HUES48 (cell line): ENCODE data around the gene PFDN6.

Experiments
- H3K27ac ChIP-seq: one replicate; pipeline ENCODE4 v1.7.0; 2013; ENCODE audit warnings: low read depth, low read length, inconsistent platforms
- H3K27me3 ChIP-seq: 2 replicates; pipeline ENCODE4 v1.6.1; 2013; ENCODE audit warnings: mild to moderate bottlenecking, low read length; ENCODE audit not compliant: control insufficient read depth, insufficient read depth
- H3K36me3 ChIP-seq: 2 replicates; pipeline ENCODE4 v1.6.1; 2013; ENCODE audit warnings: low read length; ENCODE audit not compliant: control insufficient read depth, insufficient read depth
- H3K4me1 ChIP-seq: 2 replicates; pipeline ENCODE4 v1.6.1; 2013; ENCODE audit warnings: mild to moderate bottlenecking, low read length; ENCODE audit not compliant: control insufficient read depth, insufficient read depth
- H3K4me3 ChIP-seq: 2 replicates; pipeline ENCODE4 v1.5.1; 2013; ENCODE audit warnings: mild to moderate bottlenecking, low read depth, low read length
- H3K9ac ChIP-seq: 2 replicates; pipeline ENCODE4 v1.6.1; 2013; ENCODE audit warnings: mild to moderate bottlenecking, low read depth, low read length, moderate library complexity
- H3K9me3 ChIP-seq: 2 replicates; pipeline ENCODE4 v1.6.1; 2013; ENCODE audit warnings: low read length; ENCODE audit not compliant: control insufficient read depth, insufficient read depth

Gene PFDN6

GRCh38 chr6:33313709-33314514 is 24.5 kb downstream of the PFDN6 start, which contains the start of gene TAPBP:
TSS of gene TAPBP (minus strand) at chr6:33314078. CDS start at chr6:33314041, 37 bp downstream.
- Histone ChIP-seq H3K9me3 (no peaks in the 10 kb centered on the region), H3K9ac (peak within 1 kb of the TSS; percentile 71), H3K4me1 (peaks cover 30% of the 10 kb centered on the region), H3K27ac (peak within 1 kb of the TSS; percentile 76), H3K4me3 (peak within 1 kb of the TSS; percentile 98), H3K27me3 (no peaks in the 10 kb centered on the region), H3K36me3 (peaks cover 9% of the 10 kb centered on the region)

- no peak overlapping the region for H3K27ac ChIP-seq
- H3K9ac ChIP-seq = no peak overlapping the region
- H3K27me3 ChIP-seq = no peaks in the 10 kb centered on the region
- peaks cover 30% of the 10 kb centered on the region for H3K4me1 ChIP-seq
- peak overlapping the region; percentile 98 for H3K4me3 ChIP-seq
- H3K36me3 ChIP-seq = peaks cover 16% of the 10 kb centered on the region
- no peaks in the 10 kb centered on the region for H3K9me3 ChIP-seq
Measured at GRCh38 chr6:33314515-33314942, 25.1 kb downstream of the PFDN6 start.

DNA sequence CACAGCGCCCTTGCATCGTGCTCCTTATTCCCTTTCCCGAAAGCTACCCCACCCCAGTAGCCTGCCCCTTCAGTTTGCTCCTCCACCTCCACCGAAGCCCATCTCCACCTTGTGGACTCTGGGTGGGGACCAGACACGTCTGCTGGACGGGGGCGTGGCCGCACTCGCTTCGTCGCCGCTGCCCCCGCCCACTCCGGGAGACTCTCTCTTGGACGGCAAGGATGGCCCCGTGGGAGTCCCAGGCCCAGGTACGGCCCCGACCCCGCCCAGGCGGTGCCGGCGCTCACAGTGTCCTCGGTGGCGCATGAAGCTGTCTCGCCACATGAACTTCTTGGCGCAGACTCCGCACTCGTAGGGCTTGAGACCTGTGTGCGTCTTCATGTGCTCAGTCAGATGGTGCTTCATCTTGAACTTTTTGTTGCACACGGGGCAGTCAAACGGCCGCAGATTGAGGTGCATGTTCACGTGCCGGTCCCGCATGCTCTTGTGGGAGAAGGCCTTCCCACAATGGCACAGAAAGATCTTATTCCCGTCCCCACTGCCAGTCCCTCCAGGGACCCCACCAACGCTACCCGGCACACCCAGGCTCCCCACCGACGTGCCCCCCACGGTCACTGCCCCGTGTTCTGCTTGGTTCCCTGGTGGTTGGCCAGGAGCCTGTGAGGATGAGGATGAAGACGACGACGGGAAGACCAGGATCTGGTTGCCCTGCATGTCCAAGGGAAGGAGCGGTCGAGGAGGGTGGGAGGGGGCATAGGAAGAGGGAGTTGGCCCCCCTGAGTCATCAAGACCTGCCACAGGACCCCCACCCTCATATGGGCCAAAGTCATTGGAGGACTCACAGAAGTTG is 25.8 kb downstream of the PFDN6 start:
- Histone ChIP-seq H3K27ac (no peak overlapping the region), H3K4me1 (peaks cover 31% of the 10 kb centered on the region), H3K9me3 (no peaks in the 10 kb centered on the region), H3K4me3 (peak overlapping the region; percentile 98), H3K27me3 (no peaks in the 10 kb centered on the region), H3K9ac (no peak overlapping the region), H3K36me3 (peaks cover 22% of the 10 kb centered on the region)

DNA sequence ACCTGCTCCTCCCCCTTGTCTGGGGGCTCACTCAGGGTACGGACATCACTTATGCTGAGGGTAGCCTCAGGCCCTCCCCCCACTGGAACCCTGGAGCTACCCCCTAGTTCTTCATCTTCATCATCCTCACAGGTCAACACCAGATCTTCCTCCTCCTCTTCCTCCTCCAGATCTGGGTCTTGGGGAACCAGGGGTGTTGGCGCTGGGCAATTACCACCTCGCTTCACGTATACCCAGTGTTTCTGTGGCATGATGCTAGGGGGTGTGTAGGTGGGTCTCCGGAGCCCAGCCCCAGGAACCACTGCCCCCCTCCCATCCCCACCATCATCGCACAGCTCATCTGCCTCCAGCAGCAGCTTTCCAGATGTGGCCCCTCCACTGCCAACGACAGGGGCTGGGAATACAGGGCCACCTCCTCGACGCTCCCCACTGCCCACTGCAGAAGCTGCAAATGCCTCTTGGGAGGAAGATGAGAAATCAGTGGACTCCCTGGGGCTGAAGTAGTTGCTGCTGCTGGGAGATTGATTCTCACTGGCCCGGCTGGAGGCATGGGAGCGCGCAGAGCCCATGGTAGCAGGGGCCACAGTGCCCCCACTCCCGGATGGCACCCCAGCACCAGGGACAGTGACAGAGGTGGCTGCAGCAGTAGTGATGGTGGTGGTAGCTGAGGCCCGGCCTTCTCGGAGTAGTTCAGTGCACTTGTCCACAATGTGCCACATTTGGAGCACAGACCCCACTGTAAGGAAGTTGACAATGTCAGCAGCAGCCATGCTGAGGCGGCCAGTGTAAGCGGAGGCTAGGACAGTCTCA is 26.6 kb downstream of the PFDN6 start:
- Histone ChIP-seq H3K27me3 (no peaks in the 10 kb centered on the region), H3K4me3 (no peak overlapping the region), H3K4me1 (peaks cover 33% of the 10 kb centered on the region), H3K36me3 (peaks cover 30% of the 10 kb centered on the region), H3K9me3 (no peaks in the 10 kb centered on the region), H3K9ac (no peak overlapping the region), H3K27ac (no peak overlapping the region)

DNA sequence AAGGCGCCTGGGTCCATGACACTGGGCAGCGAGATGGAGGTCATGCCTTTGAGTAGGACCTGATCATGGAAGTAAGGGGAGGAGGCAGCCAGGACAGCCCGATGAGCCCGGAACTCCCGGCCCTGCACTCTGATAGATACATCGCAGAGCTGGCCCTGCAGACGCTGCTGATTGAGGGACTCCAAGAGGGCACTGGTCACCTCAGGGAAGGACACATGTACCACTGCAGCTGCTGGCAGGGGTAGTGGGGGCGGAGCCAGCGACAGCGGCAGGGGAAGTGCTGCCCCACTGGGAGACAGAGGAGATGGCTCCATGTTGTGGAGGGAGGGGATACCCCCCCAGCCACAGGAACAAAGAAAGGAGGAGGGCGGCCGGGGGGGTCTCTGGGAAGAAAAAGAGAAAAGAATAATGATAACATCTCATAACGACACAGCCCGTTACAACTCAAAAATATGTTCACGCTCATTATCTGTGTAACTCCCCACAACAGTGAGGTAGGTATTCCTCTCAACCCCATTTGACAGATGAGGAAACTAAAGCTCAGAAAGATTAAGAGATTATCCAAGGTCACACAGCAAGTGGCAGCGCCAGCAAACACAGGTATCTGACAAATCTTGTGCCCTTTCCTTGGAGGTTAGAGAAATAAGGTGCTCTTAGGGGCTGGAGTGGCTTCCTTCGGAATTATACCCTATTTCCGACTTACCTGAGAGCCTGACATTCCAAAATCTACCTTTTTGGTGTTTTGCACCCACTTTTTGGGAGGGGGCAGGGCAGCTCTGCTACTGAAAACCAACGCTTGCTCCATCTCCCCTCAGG is 27.4 kb downstream of the PFDN6 start:
- Histone ChIP-seq H3K27ac (peak overlapping the region; percentile 7), H3K4me3 (peak overlapping the region; percentile 65), H3K36me3 (peaks cover 34% of the 10 kb centered on the region), H3K4me1 (peaks cover 40% of the 10 kb centered on the region), H3K9ac (no peak overlapping the region), H3K9me3 (no peaks in the 10 kb centered on the region), H3K27me3 (no peaks in the 10 kb centered on the region)

DNA sequence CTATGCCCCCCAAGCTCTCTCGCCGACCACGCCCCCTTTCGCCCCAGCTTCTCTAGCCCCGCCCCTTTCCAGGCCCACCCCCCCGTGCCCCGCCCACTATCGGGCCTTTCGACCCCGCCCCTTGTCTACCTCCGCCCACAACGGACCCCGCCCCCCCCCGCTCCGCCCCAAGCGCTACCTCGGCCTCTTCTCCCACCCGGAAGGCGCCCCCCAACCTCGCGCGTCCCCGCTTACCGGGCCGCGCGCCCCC is 27.9 kb downstream of the PFDN6 start:
- Histone ChIP-seq H3K27ac (peak overlapping the region; percentile 97), H3K4me1 (peaks cover 38% of the 10 kb centered on the region), H3K9ac (no peak overlapping the region), H3K4me3 (peak overlapping the region; percentile 92), H3K27me3 (no peaks in the 10 kb centered on the region), H3K36me3 (peaks cover 34% of the 10 kb centered on the region), H3K9me3 (no peaks in the 10 kb centered on the region)

DNA sequence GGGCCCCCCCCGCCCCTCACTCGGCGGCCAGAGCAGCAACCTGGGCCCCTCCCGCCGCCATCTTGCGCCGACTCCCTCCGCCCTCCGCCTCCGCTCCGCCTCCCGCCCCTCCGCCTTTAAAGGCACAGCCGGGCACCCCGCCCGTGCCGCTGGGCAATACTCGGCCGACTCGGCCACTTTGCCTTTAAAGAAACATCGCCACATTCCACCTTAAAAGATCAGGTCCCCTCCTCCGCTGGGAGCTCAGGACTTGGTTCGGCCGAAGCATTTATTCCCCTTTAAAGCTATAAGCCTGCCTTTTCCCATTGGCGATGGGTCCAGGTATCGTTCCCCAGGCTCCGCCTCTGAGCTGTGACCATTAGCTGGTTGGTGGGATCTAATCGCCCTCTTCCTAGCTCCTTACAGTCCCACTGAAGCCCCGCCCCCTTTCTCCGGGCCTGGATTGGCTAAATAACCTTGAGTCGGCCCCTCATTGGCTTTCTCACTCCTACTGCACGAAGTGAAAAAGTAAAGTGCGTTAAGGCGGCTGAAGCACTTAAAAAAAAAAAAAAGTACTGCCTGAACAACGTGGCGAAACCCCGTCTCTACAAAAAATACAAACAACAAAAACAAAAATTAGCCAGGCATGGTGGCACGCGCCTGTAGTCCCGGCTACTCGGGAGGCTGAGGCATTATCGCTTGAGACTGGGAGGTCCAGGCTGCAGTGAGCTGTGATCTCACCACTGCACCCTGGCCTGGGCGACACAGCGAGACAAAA is 28.4 kb downstream of the PFDN6 start, which contains the start of gene ZBTB22:
Gene ZBTB22, minus strand, starts transcription at position 76 of the 757 bp plus-strand sequence. CDS start 828 bp downstream, outside the sequence.
- Histone ChIP-seq H3K4me1 (peaks cover 38% of the 10 kb centered on the region), H3K9ac (peak within 1 kb of the TSS; percentile 78)

DNA sequence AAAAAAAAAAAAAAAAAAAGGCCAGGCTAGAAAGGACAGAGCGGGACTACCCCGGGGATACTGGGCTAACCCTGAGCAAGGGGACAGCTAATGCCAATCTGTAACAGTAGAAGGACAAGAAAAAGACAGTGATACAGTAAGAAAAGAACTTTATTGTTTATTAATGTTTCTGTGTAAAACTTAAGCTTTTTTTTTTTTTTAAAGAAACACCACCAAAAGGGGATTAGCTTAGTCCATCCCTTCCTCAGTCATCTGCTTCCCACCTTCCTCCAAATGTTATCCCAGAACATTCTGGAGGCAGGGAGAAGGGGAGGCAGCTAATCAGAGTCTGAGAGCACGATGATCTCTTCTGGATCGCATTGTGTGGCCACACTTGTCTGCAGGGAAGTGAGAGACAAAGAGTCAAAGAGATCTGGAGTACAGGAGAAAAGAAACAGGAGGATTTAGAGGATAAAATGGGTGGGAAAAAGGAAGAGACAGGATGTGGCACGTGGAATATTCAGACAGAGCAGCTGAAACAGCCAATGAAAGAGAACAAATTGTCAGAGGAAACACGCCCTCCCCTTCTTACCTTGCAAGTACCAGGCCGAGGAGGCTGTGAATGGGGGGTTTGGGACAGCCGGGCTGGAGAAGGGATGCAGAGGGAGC is 29.1 kb downstream of the PFDN6 start:
- Histone ChIP-seq H3K9ac (0 out of 2 replicates have a peak overlapping the region, but pooled peaks have one; percentile 78), H3K27ac (peak overlapping the region; percentile 97), H3K36me3 (peaks cover 34% of the 10 kb centered on the region), H3K4me1 (peaks cover 38% of the 10 kb centered on the region), H3K27me3 (no peaks in the 10 kb centered on the region), H3K4me3 (peak overlapping the region; percentile 92), H3K9me3 (no peaks in the 10 kb centered on the region)

More for the DNA sequence above, 28.4 kb downstream of the PFDN6 start, which contains the start of gene ZBTB22:
- Histone ChIP-seq H3K4me3 (peak within 1 kb of the TSS; percentile 92), H3K9me3 (no peaks in the 10 kb centered on the region), H3K27me3 (no peaks in the 10 kb centered on the region), H3K27ac (peak within 1 kb of the TSS; percentile 97), H3K36me3 (peaks cover 34% of the 10 kb centered on the region)

DNA sequence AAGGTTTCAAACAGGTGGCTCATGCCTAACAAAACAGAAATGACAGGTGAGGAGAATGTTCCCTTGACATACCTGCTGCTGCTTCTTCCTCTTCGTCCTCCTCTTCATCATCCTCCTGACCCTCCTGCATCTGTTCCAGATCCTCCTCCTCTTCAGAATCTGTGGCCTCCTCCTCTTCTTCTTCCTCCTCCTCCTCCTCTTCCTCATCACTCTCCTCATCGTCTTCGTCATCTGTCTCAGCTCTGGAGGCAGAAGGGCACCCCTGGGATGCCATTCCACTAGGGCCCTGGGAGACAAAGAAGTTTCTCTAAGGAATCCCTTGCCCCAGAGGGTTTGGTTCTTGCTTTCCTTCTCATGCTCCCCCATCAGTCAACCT is 30.5 kb downstream of the PFDN6 start:
- Histone ChIP-seq H3K9me3 (no peaks in the 10 kb centered on the region), H3K27ac (peak overlapping the region; percentile 65), H3K36me3 (peaks cover 34% of the 10 kb centered on the region), H3K4me1 (peaks cover 39% of the 10 kb centered on the region), H3K4me3 (no peak overlapping the region), H3K9ac (no peak overlapping the region), H3K27me3 (no peaks in the 10 kb centered on the region)
